Ishikawa (cell line): Measurements from ENCODE around the gene HTT.

Source experiments
- CEBPB ChIP-seq: IDR thresholded peaks from 2 replicates; pipeline ENCODE4 v1.6.1; 2012
- CREB1 ChIP-seq: IDR thresholded peaks from 2 replicates; pipeline ENCODE4 v1.6.1; 2012; ENCODE audit warnings: low read depth
- EGR1 ChIP-seq: IDR thresholded peaks from 2 replicates; pipeline ENCODE4 v1.6.1; 2012
- EP300 ChIP-seq: IDR thresholded peaks from 2 replicates; pipeline ENCODE4 v1.6.1; 2012; ENCODE audit warnings: borderline replicate concordance
- FOXM1 ChIP-seq: IDR thresholded peaks from 2 replicates; pipeline ENCODE4 v1.6.1; 2012; ENCODE audit warnings: low read depth, borderline replicate concordance
- NFIC ChIP-seq: IDR thresholded peaks from 2 replicates; pipeline ENCODE4 v1.6.1; 2012
- RAD21 ChIP-seq: IDR thresholded peaks from 2 replicates; pipeline ENCODE4 v1.6.1; 2012; ENCODE audit warnings: low read depth
- TAF1 ChIP-seq: IDR thresholded peaks from 2 replicates; pipeline ENCODE4 v1.6.1; 2012; ENCODE audit warnings: low read depth, mild to moderate bottlenecking
- TEAD4 ChIP-seq: IDR thresholded peaks from 2 replicates; pipeline ENCODE4 v1.6.1; 2012
- TF ChIP-seq, protein P1 (sequence below): IDR thresholded peaks from 2 replicates; pipeline ENCODE4 v1.6.1; 2012
- TF ChIP-seq, protein P2 (sequence below): IDR thresholded peaks from 2 replicates; pipeline ENCODE4 v1.6.1; 2012

DNA sequence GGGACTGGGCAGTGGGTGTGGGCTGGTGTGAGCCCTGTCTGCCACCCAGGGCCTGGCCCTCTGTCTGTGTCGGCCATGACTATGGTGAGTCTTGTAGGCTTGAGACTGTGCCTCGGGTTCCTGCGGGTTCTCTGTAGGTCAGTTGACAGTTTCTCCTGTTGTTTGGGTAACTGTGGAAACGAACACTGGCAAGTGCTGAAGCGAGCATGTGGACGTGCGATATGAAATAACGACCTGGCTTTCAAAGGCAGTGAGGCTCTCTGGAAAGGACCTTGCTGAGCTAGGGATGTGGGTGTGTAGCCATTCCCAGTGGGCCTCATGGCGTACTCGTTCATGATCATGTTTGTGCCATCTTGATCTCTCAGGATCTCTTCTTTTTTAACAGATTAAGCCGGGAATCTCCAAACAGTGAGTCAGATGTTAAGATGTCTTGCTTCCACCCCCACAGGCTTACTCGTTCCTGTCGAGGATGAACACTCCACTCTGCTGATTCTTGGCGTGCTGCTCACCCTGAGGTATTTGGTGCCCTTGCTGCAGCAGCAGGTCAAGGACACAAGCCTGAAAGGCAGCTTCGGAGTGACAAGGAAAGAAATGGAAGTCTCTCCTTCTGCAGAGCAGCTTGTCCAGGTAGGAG, 41.3 kb downstream of the HTT start:
- TF ChIP-seq RAD21 (no peak), EP300 (no peak), FOXM1 (no peak), EGR1 (no peak), CEBPB (no peak), CREB1 (no peak), TEAD4 (no peak), NFIC (no peak), TAF1 (no peak)
- TF ChIP-seq, protein P1, sequence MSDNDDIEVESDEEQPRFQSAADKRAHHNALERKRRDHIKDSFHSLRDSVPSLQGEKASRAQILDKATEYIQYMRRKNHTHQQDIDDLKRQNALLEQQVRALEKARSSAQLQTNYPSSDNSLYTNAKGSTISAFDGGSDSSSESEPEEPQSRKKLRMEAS, result no peak
- TF ChIP-seq, protein P2, sequence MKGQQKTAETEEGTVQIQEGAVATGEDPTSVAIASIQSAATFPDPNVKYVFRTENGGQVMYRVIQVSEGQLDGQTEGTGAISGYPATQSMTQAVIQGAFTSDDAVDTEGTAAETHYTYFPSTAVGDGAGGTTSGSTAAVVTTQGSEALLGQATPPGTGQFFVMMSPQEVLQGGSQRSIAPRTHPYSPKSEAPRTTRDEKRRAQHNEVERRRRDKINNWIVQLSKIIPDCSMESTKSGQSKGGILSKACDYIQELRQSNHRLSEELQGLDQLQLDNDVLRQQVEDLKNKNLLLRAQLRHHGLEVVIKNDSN, result no peak
